GM23338 (cell line): ENCODE results near the gene NEB. TPM values are rescaled to one million over a fixed set of nuclear protein-coding genes. Genes with fewer than 3 reads are reported as not detected.

Source experiments
- ATAC-seq: fragments of 200-7000 bp; cut with Tn5 transposase; 3 replicates; pipeline ENCODE4 v1.9.1; 2020
- DNase-seq: peaks from one replicate; pipeline ENCODE4 v3.0.0-alpha.2; 2015; ENCODE audit warnings: low spot score
- H2AFZ ChIP-seq: fragments of 200-600 bp; sonication (generic); 2 replicates; pipeline ENCODE4 v1.8.0; 2016; ENCODE audit warnings: antibody characterized with exemption, mild to moderate bottlenecking, moderate library complexity
- H3F3A ChIP-seq: fragments of 200-600 bp; sonication (generic); replicated peaks from 2 replicates; pipeline ENCODE4 v1.8.0; 2017; ENCODE audit warnings: antibody characterized with exemption, mixed run types, low read depth
- H3K27ac ChIP-seq: fragments of 200-600 bp; sonication (generic); 2 replicates; pipeline ENCODE4 v1.6.1; 2016; ENCODE audit warnings: low read depth
- H3K27me3 ChIP-seq: fragments of 200-600 bp; sonication (generic); 2 replicates; pipeline ENCODE4 v1.8.0; 2016; ENCODE audit warnings: mild to moderate bottlenecking, mixed run types, moderate library complexity; ENCODE audit not compliant: insufficient read depth
- H3K36me3 ChIP-seq: fragments of 200-600 bp; sonication (generic); 2 replicates; pipeline ENCODE4 v1.8.0; 2016; ENCODE audit warnings: mild to moderate bottlenecking; ENCODE audit not compliant: insufficient read depth
- H3K4me1 ChIP-seq: fragments of 200-600 bp; sonication (generic); 2 replicates; pipeline ENCODE4 v1.8.0; 2016; ENCODE audit warnings: mild to moderate bottlenecking, moderate library complexity; ENCODE audit not compliant: insufficient read depth
- H3K4me2 ChIP-seq: fragments of 200-600 bp; sonication (generic); 2 replicates; pipeline ENCODE4 v1.7.1; 2017; ENCODE audit warnings: mixed run types
- H3K4me3 ChIP-seq: fragments of 200-600 bp; sonication (generic); 2 replicates; pipeline ENCODE4 v1.6.1; 2016; ENCODE audit warnings: mixed run types
- H3K79me2 ChIP-seq: fragments of 200-600 bp; sonication (generic); replicated peaks from 2 replicates; pipeline ENCODE4 v1.8.0; 2017; ENCODE audit warnings: mild to moderate bottlenecking; ENCODE audit not compliant: insufficient read depth
- H3K9me2 ChIP-seq: fragments of 200-600 bp; sonication (generic); 2 replicates; pipeline ENCODE4 v1.8.0; 2017; ENCODE audit not compliant: insufficient read depth
- H4K20me1 ChIP-seq: fragments of 200-600 bp; sonication (generic); replicated peaks from 2 replicates; pipeline ENCODE4 v1.8.0; 2017; ENCODE audit warnings: mild to moderate bottlenecking; ENCODE audit not compliant: insufficient read depth
- H3K27ac Mint-ChIP-seq: 2 replicates; pipeline ENCODE4 v1.8.0; 2020; ENCODE audit warnings: inconsistent platforms, mild to moderate bottlenecking, moderate library complexity, mixed read lengths
- H3K27me3 Mint-ChIP-seq: 3 replicates; pipeline ENCODE4 v1.8.0; 2022; ENCODE audit warnings: low read depth, mild to moderate bottlenecking, moderate library complexity, mixed read lengths, inconsistent platforms; ENCODE audit not compliant: insufficient read depth, poor library complexity
- H3K36me3 Mint-ChIP-seq: 3 replicates; pipeline ENCODE4 v1.8.0; 2021; ENCODE audit warnings: low read depth, mild to moderate bottlenecking, inconsistent platforms, moderate library complexity, mixed read lengths
- H3K4me1 Mint-ChIP-seq: 3 replicates; pipeline ENCODE4 v1.8.0; 2020; ENCODE audit warnings: mild to moderate bottlenecking, inconsistent platforms, mixed read lengths
- H3K4me3 Mint-ChIP-seq: 3 replicates; pipeline ENCODE4 v1.8.0; 2021; ENCODE audit warnings: moderate library complexity, mild to moderate bottlenecking, inconsistent platforms, mixed read lengths
- H3K9me3 Mint-ChIP-seq: 3 replicates; pipeline ENCODE4 v1.8.0; 2020; ENCODE audit warnings: moderate library complexity, mild to moderate bottlenecking, inconsistent platforms, mixed read lengths
- CREB1 ChIP-seq: fragments of 250-450 bp; sonication (Bioruptor Pico); IDR thresholded peaks from 2 replicates; pipeline ENCODE4 v1.5.0; 2020; ENCODE audit warnings: low read depth, mild to moderate bottlenecking, moderate library complexity
- EZH2 ChIP-seq: fragments of 200-600 bp; sonication (generic); IDR thresholded peaks from one replicate; pipeline ENCODE4 v1.8.0; 2017; ENCODE audit warnings: antibody characterized with exemption, mild to moderate bottlenecking, low read depth; ENCODE audit not compliant: unreplicated experiment
- EZH2phosphoT487 ChIP-seq: fragments of 200-600 bp; sonication (generic); IDR thresholded peaks from one replicate; pipeline ENCODE4 v1.8.1; 2018; ENCODE audit warnings: antibody characterized with exemption; ENCODE audit not compliant: unreplicated experiment
- JUNB ChIP-seq: IDR thresholded peaks from one replicate; pipeline ENCODE4 v1.6.1; 2016; ENCODE audit warnings: antibody characterized with exemption; ENCODE audit not compliant: unreplicated experiment
- NANOG ChIP-seq: IDR thresholded peaks from 2 replicates; pipeline ENCODE4 v1.6.1; 2016; ENCODE audit warnings: antibody characterized with exemption, borderline replicate concordance
- POLR2AphosphoS5 ChIP-seq: IDR thresholded peaks from 2 replicates; pipeline ENCODE4 v1.6.1; 2016; ENCODE audit warnings: antibody characterized with exemption, low read depth
- STAT1 ChIP-seq: IDR thresholded peaks from one replicate; pipeline ENCODE4 v1.6.1; 2016; ENCODE audit warnings: antibody characterized with exemption; ENCODE audit not compliant: unreplicated experiment
- ZNF114 ChIP-seq: fragments of 250-450 bp; sonication (Bioruptor Pico); IDR thresholded peaks from 2 replicates; pipeline ENCODE4 v1.5.0; 2020; ENCODE audit warnings: mild to moderate bottlenecking, moderate library complexity
- ZNF331 ChIP-seq: fragments of 250-450 bp; sonication (Bioruptor Pico); IDR thresholded peaks from 2 replicates; pipeline ENCODE4 v1.5.0; 2020; ENCODE audit warnings: low read depth, mild to moderate bottlenecking, moderate library complexity
- polyA plus RNA-seq: library from polyadenylated mRNA; unstranded; fragments of >200 nt; fragmentation: Nextera tagmentation; extraction: Ambion mirVana; gene quantifications from 2 replicates; pipeline ENCODE4 v1.2.1, GENCODE V29; 2016
- total RNA-seq: library from RNA; depleted of rRNA; stranded (reverse); fragments of >200 nt; shearing (Covaris generic); gene quantifications from 2 replicates; pipeline ENCODE4 v1.2.3, GENCODE V29; 2014
- TF ChIP-seq, protein P1 (sequence below): fragments of 250-450 bp; sonication (Bioruptor Pico); IDR thresholded peaks from 2 replicates; pipeline ENCODE4 v1.5.0; 2020; ENCODE audit warnings: mild to moderate bottlenecking, moderate library complexity
- TF ChIP-seq, protein P2 (sequence below): IDR thresholded peaks from one replicate; pipeline ENCODE4 v1.6.1; 2018; ENCODE audit warnings: antibody characterized with exemption; ENCODE audit not compliant: unreplicated experiment
- TF ChIP-seq, protein P3 (sequence below): IDR thresholded peaks from 2 replicates; pipeline ENCODE4 v1.6.1; 2016; ENCODE audit warnings: antibody characterized with exemption
- TF ChIP-seq, protein P4 (sequence below), 2 experiments: fragments of 200-600 bp in 1 of 2; sonication (generic) in 1 of 2; conservative IDR thresholded peaks; 2 replicates each; pipeline versions ENCODE4 v1.5.1 to v1.6.1; 2016 to 2017; ENCODE audit warnings: antibody characterized with exemption in 2 of 2, low read depth in 2 of 2, mild to moderate bottlenecking in 2 of 2, moderate library complexity in 1 of 2

NEB gene
- total and polyA plus RNA-seq, 2 experiments from 2014 or later, result 6.2 to 13.7 TPM

DNA sequence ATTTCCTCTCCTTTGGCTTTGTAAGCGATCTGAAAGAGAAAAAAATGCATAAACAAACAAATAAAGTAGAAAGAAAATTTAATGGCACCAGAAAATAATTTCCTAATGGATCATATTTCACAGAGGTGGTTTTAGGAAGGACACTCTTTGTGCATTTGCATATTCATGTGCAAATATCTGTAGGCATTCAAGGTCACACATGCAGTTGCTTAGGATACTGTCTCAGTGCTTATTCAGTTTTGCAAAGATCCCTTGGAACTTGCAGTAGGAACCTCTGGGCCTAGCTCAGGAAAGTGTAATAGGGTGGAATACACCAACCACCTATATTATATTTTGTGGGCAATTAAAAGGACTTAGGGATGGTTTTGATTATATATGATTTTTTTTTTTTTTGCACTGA is 54.3 kb downstream of the NEB start:
- no peak for TF ChIP-seq EZH2phosphoT487
- TF ChIP-seq NANOG, result no peak
- no peak for TF ChIP-seq ZNF114 (CRISPR knock-in tag)
- no peak for TF ChIP-seq ZNF331
- TF ChIP-seq, protein P1, sequence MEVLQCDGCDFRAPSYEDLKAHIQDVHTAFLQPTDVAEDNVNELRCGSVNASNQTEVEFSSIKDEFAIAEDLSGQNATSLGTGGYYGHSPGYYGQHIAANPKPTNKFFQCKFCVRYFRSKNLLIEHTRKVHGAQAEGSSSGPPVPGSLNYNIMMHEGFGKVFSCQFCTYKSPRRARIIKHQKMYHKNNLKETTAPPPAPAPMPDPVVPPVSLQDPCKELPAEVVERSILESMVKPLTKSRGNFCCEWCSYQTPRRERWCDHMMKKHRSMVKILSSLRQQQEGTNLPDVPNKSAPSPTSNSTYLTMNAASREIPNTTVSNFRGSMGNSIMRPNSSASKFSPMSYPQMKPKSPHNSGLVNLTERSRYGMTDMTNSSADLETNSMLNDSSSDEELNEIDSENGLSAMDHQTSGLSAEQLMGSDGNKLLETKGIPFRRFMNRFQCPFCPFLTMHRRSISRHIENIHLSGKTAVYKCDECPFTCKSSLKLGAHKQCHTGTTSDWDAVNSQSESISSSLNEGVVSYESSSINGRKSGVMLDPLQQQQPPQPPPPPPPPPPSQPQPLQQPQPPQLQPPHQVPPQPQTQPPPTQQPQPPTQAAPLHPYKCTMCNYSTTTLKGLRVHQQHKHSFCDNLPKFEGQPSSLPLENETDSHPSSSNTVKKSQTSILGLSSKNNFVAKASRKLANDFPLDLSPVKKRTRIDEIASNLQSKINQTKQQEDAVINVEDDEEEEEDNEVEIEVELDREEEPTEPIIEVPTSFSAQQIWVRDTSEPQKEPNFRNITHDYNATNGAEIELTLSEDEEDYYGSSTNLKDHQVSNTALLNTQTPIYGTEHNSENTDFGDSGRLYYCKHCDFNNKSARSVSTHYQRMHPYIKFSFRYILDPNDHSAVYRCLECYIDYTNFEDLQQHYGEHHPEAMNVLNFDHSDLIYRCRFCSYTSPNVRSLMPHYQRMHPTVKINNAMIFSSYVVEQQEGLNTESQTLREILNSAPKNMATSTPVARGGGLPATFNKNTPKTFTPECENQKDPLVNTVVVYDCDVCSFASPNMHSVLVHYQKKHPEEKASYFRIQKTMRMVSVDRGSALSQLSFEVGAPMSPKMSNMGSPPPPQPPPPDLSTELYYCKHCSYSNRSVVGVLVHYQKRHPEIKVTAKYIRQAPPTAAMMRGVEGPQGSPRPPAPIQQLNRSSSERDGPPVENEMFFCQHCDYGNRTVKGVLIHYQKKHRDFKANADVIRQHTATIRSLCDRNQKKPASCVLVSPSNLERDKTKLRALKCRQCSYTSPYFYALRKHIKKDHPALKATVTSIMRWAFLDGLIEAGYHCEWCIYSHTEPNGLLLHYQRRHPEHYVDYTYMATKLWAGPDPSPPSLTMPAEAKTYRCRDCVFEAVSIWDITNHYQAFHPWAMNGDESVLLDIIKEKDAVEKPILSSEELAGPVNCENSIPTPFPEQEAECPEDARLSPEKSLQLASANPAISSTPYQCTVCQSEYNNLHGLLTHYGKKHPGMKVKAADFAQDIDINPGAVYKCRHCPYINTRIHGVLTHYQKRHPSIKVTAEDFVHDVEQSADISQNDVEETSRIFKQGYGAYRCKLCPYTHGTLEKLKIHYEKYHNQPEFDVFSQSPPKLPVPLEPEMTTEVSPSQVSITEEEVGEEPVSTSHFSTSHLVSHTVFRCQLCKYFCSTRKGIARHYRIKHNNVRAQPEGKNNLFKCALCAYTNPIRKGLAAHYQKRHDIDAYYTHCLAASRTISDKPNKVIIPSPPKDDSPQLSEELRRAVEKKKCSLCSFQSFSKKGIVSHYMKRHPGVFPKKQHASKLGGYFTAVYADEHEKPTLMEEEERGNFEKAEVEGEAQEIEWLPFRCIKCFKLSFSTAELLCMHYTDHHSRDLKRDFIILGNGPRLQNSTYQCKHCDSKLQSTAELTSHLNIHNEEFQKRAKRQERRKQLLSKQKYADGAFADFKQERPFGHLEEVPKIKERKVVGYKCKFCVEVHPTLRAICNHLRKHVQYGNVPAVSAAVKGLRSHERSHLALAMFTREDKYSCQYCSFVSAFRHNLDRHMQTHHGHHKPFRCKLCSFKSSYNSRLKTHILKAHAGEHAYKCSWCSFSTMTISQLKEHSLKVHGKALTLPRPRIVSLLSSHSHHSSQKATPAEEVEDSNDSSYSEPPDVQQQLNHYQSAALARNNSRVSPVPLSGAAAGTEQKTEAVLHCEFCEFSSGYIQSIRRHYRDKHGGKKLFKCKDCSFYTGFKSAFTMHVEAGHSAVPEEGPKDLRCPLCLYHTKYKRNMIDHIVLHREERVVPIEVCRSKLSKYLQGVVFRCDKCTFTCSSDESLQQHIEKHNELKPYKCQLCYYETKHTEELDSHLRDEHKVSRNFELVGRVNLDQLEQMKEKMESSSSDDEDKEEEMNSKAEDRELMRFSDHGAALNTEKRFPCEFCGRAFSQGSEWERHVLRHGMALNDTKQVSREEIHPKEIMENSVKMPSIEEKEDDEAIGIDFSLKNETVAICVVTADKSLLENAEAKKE (CRISPR knock-in tag), result no peak
- TF ChIP-seq, protein P2, sequence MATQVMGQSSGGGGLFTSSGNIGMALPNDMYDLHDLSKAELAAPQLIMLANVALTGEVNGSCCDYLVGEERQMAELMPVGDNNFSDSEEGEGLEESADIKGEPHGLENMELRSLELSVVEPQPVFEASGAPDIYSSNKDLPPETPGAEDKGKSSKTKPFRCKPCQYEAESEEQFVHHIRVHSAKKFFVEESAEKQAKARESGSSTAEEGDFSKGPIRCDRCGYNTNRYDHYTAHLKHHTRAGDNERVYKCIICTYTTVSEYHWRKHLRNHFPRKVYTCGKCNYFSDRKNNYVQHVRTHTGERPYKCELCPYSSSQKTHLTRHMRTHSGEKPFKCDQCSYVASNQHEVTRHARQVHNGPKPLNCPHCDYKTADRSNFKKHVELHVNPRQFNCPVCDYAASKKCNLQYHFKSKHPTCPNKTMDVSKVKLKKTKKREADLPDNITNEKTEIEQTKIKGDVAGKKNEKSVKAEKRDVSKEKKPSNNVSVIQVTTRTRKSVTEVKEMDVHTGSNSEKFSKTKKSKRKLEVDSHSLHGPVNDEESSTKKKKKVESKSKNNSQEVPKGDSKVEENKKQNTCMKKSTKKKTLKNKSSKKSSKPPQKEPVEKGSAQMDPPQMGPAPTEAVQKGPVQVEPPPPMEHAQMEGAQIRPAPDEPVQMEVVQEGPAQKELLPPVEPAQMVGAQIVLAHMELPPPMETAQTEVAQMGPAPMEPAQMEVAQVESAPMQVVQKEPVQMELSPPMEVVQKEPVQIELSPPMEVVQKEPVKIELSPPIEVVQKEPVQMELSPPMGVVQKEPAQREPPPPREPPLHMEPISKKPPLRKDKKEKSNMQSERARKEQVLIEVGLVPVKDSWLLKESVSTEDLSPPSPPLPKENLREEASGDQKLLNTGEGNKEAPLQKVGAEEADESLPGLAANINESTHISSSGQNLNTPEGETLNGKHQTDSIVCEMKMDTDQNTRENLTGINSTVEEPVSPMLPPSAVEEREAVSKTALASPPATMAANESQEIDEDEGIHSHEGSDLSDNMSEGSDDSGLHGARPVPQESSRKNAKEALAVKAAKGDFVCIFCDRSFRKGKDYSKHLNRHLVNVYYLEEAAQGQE, result no peak
- TF ChIP-seq STAT1, result no peak
- TF ChIP-seq CREB1 (CRISPR knock-in tag), result no peak
- TF ChIP-seq, protein P3, sequence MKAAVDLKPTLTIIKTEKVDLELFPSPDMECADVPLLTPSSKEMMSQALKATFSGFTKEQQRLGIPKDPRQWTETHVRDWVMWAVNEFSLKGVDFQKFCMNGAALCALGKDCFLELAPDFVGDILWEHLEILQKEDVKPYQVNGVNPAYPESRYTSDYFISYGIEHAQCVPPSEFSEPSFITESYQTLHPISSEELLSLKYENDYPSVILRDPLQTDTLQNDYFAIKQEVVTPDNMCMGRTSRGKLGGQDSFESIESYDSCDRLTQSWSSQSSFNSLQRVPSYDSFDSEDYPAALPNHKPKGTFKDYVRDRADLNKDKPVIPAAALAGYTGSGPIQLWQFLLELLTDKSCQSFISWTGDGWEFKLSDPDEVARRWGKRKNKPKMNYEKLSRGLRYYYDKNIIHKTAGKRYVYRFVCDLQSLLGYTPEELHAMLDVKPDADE, result no peak
- TF ChIP-seq, protein P4, sequence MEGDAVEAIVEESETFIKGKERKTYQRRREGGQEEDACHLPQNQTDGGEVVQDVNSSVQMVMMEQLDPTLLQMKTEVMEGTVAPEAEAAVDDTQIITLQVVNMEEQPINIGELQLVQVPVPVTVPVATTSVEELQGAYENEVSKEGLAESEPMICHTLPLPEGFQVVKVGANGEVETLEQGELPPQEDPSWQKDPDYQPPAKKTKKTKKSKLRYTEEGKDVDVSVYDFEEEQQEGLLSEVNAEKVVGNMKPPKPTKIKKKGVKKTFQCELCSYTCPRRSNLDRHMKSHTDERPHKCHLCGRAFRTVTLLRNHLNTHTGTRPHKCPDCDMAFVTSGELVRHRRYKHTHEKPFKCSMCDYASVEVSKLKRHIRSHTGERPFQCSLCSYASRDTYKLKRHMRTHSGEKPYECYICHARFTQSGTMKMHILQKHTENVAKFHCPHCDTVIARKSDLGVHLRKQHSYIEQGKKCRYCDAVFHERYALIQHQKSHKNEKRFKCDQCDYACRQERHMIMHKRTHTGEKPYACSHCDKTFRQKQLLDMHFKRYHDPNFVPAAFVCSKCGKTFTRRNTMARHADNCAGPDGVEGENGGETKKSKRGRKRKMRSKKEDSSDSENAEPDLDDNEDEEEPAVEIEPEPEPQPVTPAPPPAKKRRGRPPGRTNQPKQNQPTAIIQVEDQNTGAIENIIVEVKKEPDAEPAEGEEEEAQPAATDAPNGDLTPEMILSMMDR (conservative IDR thresholded peaks at IDR 0.05; ENCODE audit: low read depth in 2 of 2), result no peak
- TF ChIP-seq EZH2, result no peak
- TF ChIP-seq POLR2AphosphoS5, result no peak
- TF ChIP-seq JUNB, result no peak
- H3K9me3 Mint-ChIP-seq, result no peaks in the 10 kb centered on the region
- Histone ChIP-seq H3K27me3 (no peaks in the 10 kb centered on the region), H2AFZ (no peak overlapping the region), H3K4me1 (no peaks in the 10 kb centered on the region), H3F3A (no peaks in the 10 kb centered on the region), H3K79me2 (no peaks in the 10 kb centered on the region), H3K27ac (no peak overlapping the region), H3K36me3 (no peaks in the 10 kb centered on the region), H3K9me2 (no peaks in the 10 kb centered on the region), H3K4me2 (no peak overlapping the region), H3K4me3 (no peak overlapping the region), H4K20me1 (no peaks in the 10 kb centered on the region)
- peaks cover 21% of the 10 kb centered on the region for H3K4me1 Mint-ChIP-seq
- H3K27me3 Mint-ChIP-seq, result peaks cover 3% of the 10 kb centered on the region
- no peak overlapping the region for H3K27ac Mint-ChIP-seq
- no peak overlapping the region for H3K4me3 Mint-ChIP-seq
- no peaks in the 10 kb centered on the region for H3K36me3 Mint-ChIP-seq
- no peak for ATAC-seq
- DNase-seq, result no peak
